CD4-positive, alpha-beta T cell (primary cell): Measurements from ENCODE around the gene GJA5. TPM values are rescaled to one million over a fixed set of nuclear protein-coding genes. Genes with fewer than 3 reads are reported as not detected.

ENCODE experiments used
- ATAC-seq: fragments of 200-7000 bp; cut with Tn5 transposase; one replicate; pipeline ENCODE4 v1.10.0; 2022; ENCODE audit warnings: mild to moderate bottlenecking; ENCODE audit not compliant: poor library complexity
- CTCF ChIA-PET: fragments of 350-600 bp; sonication (Branson Sonifier 250); formaldehyde crosslinking; loops from one replicate; lab custom pipeline; 2021; ENCODE audit warnings: antibody characterized with exemption, inconsistent platforms; lab: Charles Lee
- POLR2A ChIA-PET: fragments of 350-600 bp; sonication (Branson Sonifier 250); formaldehyde crosslinking; loops from one replicate; lab custom pipeline; 2021; ENCODE audit warnings: antibody characterized with exemption, inconsistent platforms; lab: Charles Lee
- DNase-seq, 14 experiments: peaks; one replicate each; pipeline ENCODE4 v3.0.0-alpha.2; 2013 to 2020; ENCODE audit warnings: mixed read lengths in 2 of 14
- H3K27ac ChIP-seq, 2 donors: one replicate each; pipeline versions ENCODE4 v1.5.1 to v1.7.0; 2013; ENCODE audit warnings: low read length in 2 of 2, low read depth in 1 of 2, mild to moderate bottlenecking in 1 of 2
- H3K27me3 ChIP-seq, 2 experiments: 1 replicate in 1 of 2; 2 replicates in 1 of 2; pipeline versions ENCODE4 v1.6.1 to v1.7.0; 2013; ENCODE audit warnings: low read length in 2 of 2, control low read depth in 1 of 2, mild to moderate bottlenecking in 1 of 2, moderate library complexity in 1 of 2; ENCODE audit not compliant: insufficient read depth in 2 of 2, control insufficient read depth in 1 of 2
- H3K36me3 ChIP-seq: one replicate; pipeline ENCODE4 v1.6.1; 2013; ENCODE audit warnings: low read length, control low read depth; ENCODE audit not compliant: insufficient read depth
- H3K4me1 ChIP-seq: one replicate; pipeline ENCODE4 v1.6.1; 2013; ENCODE audit warnings: low read length, control low read depth; ENCODE audit not compliant: insufficient read depth
- H3K4me3 ChIP-seq: one replicate; pipeline ENCODE4 v1.5.1; 2013; ENCODE audit warnings: mild to moderate bottlenecking, low read length, moderate library complexity
- H3K9me3 ChIP-seq, 2 experiments: 1 replicate in 1 of 2; 2 replicates in 1 of 2; pipeline versions ENCODE4 v1.6.1 to v1.7.0; 2013; ENCODE audit warnings: low read length in 2 of 2, mild to moderate bottlenecking in 2 of 2, control low read depth in 1 of 2, moderate library complexity in 1 of 2; ENCODE audit not compliant: control insufficient read depth in 1 of 2, insufficient read depth in 1 of 2
- H3K27ac Mint-ChIP-seq: one replicate; pipeline ENCODE4 v1.8.0; 2020; ENCODE audit warnings: mixed read lengths
- H3K27me3 Mint-ChIP-seq: one replicate; pipeline ENCODE4 v1.8.0; 2021; ENCODE audit warnings: mixed read lengths
- H3K36me3 Mint-ChIP-seq: one replicate; pipeline ENCODE4 v1.8.0; 2021; ENCODE audit warnings: low read depth, mixed read lengths
- H3K4me1 Mint-ChIP-seq: one replicate; pipeline ENCODE4 v1.8.0; 2021; ENCODE audit warnings: low read depth, mixed read lengths
- H3K4me3 Mint-ChIP-seq: one replicate; pipeline ENCODE4 v1.8.0; 2020; ENCODE audit warnings: mild to moderate bottlenecking, mixed read lengths
- H3K9me3 Mint-ChIP-seq: one replicate; pipeline ENCODE4 v1.8.0; 2020; ENCODE audit warnings: mixed read lengths
- intact Hi-C, 2 experiments: fragments of 100-400 bp; cut with DNase I in 1 of 2; cut with micrococcal nuclease in 1 of 2; formaldehyde crosslinking; loops; one replicate each; pipeline versions ENCODE4 v1.15.1 to v1.9.0; 2023 to 2025; cut with DNase I, micrococcal nuclease
- total RNA-seq, 174 experiments: library from RNA in 2 of 174; stranded (reverse) in 2 of 174; gene quantifications; one replicate each; pipeline ENCODE4 v1.2.3 and lab custom pipeline; 2021 to 2026
- TF ChIP-seq, protein P1 (sequence below): fragments of 200-600 bp; IDR thresholded peaks from one replicate; pipeline ENCODE4 v1.8.0; 2022; ENCODE audit warnings: antibody characterized with exemption, mild to moderate bottlenecking

The GJA5 gene
- total RNA-seq, 2 experiments from 2014 or later = not detected

DNA sequence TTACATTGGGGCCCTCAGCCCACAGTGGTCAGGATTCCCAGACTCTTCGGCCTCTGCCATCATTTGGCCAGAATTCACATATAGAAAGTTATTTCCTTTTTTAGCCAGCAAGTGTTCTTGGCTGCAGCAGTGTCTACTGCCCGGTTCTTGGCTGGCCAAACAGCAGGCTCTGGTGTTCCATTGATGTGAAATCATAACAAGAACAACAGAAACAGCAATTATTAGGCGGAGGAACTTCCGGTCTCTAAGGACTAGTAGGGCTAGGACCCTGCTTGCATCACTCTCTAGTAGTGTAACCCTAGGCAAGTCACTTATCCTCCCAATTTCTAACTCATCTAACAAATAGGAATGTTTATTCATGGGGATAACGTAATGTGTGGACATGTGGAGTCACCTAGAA lies 8.7 kb upstream of the GJA5 start:
- Histone ChIP-seq H3K36me3 (no peaks in the 10 kb centered on the region), H3K4me3 (no peak overlapping the region), H3K4me1 (peaks cover under 1% of the 10 kb centered on the region), H3K9me3 (no peaks in the 10 kb centered on the region), H3K27ac (no peak overlapping the region), H3K27me3 (peaks cover 0 to 22% of the 10 kb centered on the region in 2 experiments)
- TF ChIP-seq, protein P1, sequence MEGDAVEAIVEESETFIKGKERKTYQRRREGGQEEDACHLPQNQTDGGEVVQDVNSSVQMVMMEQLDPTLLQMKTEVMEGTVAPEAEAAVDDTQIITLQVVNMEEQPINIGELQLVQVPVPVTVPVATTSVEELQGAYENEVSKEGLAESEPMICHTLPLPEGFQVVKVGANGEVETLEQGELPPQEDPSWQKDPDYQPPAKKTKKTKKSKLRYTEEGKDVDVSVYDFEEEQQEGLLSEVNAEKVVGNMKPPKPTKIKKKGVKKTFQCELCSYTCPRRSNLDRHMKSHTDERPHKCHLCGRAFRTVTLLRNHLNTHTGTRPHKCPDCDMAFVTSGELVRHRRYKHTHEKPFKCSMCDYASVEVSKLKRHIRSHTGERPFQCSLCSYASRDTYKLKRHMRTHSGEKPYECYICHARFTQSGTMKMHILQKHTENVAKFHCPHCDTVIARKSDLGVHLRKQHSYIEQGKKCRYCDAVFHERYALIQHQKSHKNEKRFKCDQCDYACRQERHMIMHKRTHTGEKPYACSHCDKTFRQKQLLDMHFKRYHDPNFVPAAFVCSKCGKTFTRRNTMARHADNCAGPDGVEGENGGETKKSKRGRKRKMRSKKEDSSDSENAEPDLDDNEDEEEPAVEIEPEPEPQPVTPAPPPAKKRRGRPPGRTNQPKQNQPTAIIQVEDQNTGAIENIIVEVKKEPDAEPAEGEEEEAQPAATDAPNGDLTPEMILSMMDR = no peak
- CTCF ChIA-PET = no interaction called here
- ATAC-seq (no peak), DNase-seq (no peak)
- peaks cover 1% of the 10 kb centered on the region for H3K4me1 Mint-ChIP-seq
- no peak overlapping the region for H3K27ac Mint-ChIP-seq
- no peaks in the 10 kb centered on the region for H3K9me3 Mint-ChIP-seq
- H3K27me3 Mint-ChIP-seq = peaks cover 30% of the 10 kb centered on the region
- intact Hi-C loops = no loop called here
- H3K4me3 Mint-ChIP-seq = no peak overlapping the region
- POLR2A ChIA-PET = no interaction called here
- H3K36me3 Mint-ChIP-seq = no peaks in the 10 kb centered on the region

DNA sequence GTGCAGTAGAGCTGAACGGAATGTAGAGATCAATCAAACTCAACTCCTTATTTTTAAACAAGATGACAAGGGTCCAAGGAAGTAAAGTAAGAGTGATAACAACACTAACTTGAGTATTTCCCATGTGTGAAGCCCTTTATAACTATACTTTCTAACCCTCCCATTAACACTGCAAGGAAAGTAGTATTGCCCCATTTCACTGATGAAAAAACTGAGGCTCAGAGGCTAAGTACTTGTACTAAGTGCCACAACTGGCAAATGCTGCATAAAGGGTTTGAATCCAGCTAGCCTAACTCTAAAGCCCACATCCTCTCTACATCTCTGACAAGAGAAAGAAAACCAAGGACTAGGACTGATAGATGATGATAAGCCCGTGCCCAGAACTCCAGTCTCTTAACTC lies 8.2 kb upstream of the GJA5 start:
- Mint-ChIP-seq H3K36me3 (no peaks in the 10 kb centered on the region), H3K9me3 (no peaks in the 10 kb centered on the region), H3K27me3 (peaks cover 25% of the 10 kb centered on the region), H3K27ac (no peak overlapping the region), H3K4me1 (peaks cover 6% of the 10 kb centered on the region), H3K4me3 (no peak overlapping the region)
- intact Hi-C loops = no loop called here
- ATAC-seq (no peak), DNase-seq (no peak)
- Histone ChIP-seq H3K9me3 (no peaks in the 10 kb centered on the region), H3K4me3 (no peak overlapping the region), H3K27ac (no peak overlapping the region), H3K36me3 (no peaks in the 10 kb centered on the region), H3K4me1 (peaks cover 6% of the 10 kb centered on the region), H3K27me3 (peaks cover 0 to 17% of the 10 kb centered on the region in 2 experiments)
- ChIA-PET CTCF (no interaction called here), POLR2A (no interaction called here)
- TF ChIP-seq, protein P1 = no peak

DNA sequence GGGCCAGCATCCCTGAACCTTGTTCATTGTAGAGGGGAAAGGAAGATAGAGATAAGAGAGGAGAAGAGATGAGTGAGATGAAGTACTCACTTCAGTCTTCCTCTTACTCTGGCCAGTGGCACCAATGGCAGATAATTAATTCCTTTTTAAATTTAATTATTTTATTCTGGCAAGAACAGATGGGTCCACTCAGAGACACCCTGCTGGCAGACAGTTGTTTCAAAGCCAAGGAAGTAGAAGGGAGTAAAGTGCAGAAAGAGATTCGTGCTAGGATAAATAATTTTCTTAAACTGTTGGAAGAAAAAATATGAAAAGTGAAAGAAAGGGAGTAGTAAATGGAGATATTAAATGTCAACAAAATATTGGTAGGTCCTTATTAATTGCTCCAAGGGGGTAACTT lies 7.7 kb upstream of the GJA5 start:
- ATAC-seq (no peak), DNase-seq (no peak)
- Mint-ChIP-seq H3K27ac (no peak overlapping the region), H3K27me3 (peaks cover 23% of the 10 kb centered on the region), H3K36me3 (no peaks in the 10 kb centered on the region), H3K4me1 (peaks cover 11% of the 10 kb centered on the region), H3K9me3 (no peaks in the 10 kb centered on the region), H3K4me3 (no peak overlapping the region)
- no peaks in the 10 kb centered on the region for H3K9me3 ChIP-seq
- peaks cover 0 to 12% of the 10 kb centered on the region in 2 experiments for H3K27me3 ChIP-seq
- H3K4me1 ChIP-seq = peaks cover 11% of the 10 kb centered on the region
- no peak overlapping the region for H3K4me3 ChIP-seq
- H3K27ac ChIP-seq = no peak overlapping the region
- ChIA-PET POLR2A (no interaction called here), CTCF (no interaction called here)
- H3K36me3 ChIP-seq = no peaks in the 10 kb centered on the region
- intact Hi-C loops = no loop called here
- TF ChIP-seq, protein P1 = no peak
